Fibroblast of skin of abdomen (primary cell): ENCODE data around the gene LGALS7B.
"Not testable (repeated sequence)": the region's sequence is repeated elsewhere in the genome, so short reads cannot be mapped to it uniquely, and the experiment has no call there.

Source experiments
- DNase-seq: peaks from one replicate; pipeline ENCODE4 v3.0.0-alpha.2; 2013

Gene LGALS7B

DNA sequence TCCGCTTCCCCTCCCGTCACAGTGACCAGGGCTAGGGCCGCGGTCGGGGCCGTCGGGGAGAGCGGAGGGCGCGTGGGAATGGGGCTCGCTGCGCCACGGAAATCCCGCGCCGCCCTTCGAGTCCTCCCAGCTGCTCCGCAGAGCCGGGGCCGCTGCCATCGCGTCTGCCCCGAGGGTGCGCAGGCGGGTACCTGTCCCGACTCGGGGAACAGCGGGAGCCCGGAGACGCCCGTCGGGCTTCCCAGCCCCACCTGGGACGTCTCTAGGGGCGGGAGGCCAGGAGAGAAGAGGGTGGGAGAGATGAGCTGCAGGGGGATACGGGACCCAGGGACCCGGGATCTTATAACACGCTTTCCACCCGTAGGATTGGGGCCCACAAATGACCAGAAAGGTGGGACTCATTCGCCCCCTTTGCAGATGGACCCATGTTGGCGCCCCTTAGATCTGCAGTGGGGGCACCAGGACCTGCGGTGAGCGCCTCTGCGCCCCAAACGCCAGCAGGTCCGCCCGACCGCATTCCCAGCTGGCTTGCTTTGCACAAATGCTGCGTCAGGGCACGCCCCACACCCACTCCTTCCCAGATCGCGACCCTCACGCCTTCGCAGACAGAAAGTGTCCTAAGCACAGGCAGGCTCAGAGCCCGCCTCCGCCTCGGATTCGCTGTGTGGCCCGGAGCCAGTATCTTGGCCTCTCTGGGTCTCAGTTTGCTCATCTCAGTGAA lies 18.6 kb upstream of the LGALS7B start:
- DNase-seq: not testable (repeated sequence)

DNA sequence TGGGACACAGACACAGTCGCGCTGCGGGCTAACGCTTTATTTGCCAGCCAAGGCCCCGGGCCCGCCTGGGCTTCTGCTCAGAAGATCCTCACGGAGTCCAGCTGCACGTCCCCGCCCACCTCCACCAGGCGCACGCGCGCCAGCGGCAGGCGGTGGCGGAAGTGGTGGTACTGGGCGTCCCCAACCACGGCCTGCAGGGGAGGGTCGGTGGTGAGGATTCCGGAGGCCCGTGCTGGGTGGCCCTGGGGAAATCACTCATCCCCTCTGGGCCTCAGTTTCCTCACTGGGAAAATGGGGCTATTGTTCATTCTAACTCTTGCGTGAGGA lies 18.1 kb upstream of the LGALS7B start:
- DNase-seq: not testable (repeated sequence)

DNA sequence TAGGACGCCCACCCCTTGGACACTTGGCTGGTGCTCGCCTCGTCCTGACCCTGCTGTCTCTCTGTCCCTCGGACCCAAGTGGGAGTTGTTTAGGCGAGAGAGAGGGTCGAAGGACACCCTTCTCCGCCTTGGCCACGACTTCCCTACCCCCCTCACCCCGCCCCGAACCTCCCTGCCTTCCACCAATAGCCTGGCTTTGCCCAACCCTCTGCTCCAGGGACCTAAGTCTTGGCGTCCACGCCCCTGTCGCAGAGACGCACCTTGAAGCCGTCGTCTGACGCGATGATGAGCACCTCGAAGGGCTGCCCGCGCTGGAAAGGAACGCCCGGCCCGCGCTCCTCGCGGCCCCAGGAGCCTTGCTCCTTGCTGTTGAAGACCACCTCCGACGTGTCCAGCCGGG lies 17.4 kb upstream of the LGALS7B start:
- DNase-seq: not testable (repeated sequence)

DNA sequence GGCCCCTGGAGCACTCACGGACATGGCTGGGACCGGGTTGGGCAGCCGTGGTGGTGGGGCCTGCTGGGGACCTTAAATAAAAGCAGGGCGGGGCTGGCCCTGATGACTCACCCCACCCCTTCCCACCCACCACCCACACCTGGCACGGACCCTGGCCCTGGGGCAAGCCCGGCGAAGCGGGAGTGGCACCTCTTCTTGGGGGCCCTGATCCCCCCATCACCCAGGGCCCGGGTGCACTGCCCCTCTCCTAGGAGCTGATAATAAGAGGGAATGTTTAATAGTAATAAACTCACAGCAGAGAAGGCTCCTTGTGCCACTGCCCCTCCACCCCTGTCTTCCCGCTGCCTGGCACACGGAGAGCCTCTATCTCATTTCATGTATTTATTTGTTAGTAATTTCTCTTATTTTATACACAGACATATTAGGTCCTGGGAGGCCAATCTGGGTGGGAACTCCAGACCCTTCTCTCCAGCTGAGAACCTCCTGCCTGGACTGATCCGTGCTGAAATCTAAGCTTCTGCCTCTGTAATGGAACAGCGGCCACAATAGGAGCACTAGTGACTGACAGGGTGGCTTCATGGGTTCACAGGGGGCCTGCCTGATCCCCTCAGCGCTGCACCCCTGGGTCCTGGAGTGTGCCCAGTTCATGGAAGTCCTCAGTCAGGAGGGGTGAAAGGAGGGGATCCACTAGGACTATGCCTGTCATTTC lies 15.4 kb upstream of the LGALS7B start, which contains the start of gene LGALS7:
Gene LGALS7 (minus strand): TSS at position 49 of the 709 bp plus-strand sequence. CDS start 25 bp downstream, at position 24.
- no peak for DNase-seq

DNA sequence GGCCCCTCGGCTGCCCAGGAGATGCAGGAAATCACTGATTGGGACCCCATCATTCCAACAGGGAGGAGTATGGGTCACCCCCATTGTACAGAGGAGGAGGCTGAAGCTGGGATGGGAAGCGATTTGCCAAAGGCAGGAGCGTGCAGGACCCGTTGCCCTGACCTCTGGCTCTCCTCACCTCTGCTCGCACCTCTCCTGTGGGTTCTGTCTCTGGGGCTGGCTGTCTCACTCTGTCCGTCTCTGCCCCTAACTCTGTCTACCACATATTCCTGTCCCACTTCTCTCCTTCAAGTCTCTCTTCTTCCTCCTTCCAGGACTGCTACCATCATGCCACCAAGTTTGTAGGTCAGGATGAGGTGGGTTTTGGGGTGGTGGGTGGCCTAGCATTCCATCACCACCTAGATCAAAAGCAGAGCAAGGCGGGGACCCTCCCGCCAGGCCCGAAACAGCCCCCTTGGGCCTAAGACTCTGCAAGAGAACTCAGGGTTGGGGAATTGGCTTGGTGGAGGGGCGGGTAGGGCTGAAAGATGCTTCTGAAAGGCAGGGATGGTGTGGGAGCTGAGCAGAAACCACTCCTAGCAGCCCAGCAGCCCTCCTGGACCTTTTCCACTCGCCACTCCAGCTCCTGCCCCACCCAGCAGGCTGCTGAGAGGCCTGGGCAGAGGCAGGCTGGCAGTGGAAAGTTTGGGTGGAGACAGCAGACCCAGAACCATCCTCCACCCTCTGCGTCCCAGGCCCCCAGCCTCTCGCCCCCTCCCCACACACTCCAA lies 14.6 kb upstream of the LGALS7B start:
- no peak for DNase-seq

DNA sequence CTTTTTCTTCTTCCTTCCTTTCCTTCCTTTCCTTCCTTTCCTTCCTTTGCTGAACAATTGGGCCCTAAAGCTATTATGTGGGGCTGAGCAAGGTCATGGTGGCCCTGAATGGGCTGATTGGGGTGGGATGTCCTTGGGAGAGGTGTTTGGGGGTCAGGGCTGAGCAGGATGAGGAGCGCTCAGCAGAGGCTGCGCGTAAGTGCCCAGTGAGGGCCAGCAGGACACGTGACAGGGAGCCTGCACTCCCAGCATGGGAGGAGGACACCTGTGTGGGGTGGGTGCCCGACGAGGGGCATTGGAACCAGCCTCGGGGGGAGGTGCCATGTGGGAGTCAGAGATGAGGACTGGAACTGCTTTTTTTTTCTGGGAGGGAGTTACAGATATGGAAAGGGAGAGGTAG lies 10.3 kb upstream of the LGALS7B start:
- DNase-seq: no peak

DNA sequence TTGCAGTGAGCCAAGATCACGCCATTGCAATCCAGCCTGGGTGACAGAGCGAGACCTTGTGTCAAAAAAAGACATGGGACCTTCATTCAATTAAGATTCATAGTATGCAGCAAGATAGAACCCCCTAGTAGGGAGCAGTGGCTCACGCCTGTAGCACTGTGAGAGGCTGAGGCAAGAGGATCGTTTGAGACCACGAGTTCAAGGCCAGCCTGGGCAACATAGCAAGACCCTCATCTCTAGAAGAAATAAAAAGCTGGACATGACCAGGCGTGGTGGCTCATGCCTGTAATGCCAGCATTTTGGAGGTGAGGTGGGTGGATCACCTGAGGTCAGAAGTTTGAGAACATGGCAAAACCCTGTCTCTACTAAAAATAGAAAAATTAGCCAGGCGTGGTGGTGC lies 8.6 kb upstream of the LGALS7B start:
- DNase-seq: no peak

DNA sequence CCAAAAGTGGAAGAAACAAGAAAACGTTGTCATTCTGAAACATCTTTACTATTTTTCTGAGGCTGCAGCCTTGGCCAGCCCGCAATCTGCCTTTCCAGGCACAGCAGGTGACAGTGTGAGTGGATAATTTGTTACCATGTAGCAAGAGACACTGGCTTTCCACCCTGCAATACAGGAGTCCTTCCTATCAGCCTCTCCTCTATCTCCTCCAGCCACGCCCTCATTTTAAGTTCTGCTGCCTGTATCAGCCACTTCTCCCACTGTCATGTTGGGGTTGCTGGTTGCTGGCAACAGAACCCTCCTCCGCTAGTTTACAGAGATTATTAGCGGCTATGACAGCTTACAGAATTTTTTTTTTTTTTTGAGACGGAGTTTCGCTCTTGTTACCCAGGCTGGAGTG lies 7.9 kb upstream of the LGALS7B start:
- no peak for DNase-seq

DNA sequence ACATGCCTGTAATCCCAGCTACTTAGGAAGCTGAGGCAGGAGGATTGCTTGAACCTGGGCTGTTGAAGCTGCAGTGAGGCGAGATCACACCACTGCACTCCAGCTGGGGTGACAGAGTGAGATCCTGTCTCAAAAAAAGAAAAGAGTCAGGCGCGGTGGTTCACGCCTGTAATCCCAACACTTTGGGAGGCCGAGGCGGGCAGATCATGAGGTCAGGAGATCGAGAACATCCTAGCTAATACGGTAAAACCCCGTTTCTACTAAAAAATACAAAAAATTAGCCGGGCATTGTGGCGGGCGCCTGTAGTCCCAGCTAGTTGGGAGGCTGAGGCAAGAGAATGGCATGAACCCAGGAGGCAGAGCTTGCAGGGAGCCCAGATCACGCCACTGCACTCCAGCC lies 6.8 kb upstream of the LGALS7B start:
- DNase-seq: not testable (repeated sequence)

DNA sequence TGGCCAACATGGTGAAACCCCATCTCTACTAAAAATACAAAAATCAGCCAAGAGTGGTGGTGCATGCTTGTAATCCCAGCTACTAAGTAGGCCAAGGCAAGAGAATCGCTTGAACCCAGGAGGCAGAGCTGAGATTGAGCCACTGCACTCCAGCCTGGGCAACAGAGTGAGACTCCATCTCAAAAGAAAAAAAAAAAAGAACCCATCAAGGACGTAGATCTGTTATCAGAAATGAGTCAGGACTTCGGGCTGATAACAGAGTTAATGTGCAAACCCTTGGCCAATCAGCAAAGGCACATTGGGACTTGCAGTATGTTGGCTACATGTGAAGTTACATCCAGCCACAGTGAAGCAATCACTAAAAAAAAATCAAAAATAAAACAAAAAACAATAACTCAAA lies 4.8 kb upstream of the LGALS7B start:
- DNase-seq: no peak

DNA sequence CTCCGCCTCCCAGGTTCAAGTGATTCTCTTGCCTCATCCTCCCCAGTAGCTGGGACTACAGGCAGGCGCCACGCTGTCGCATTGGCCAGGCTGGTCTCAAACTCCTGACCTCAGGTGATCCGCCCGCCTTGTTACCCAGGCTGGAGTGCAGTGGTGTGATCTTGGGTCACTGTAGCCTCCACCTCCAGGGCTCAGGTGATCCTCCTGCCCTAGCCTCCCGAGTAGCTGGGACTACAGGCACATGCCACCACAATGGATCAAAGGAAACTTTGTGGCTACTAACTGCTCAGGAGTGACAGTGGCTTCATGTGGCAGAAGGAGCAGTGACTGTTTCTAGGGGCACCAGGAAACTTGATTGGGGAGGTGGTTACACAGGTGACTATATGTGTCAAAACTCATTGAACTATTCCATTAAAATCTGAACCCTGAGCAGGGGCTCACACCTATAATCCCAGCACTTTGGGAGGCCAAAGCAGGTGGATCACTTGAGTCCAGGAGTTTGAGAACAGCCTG lies 3.8 kb upstream of the LGALS7B start:
- DNase-seq: no peak

DNA sequence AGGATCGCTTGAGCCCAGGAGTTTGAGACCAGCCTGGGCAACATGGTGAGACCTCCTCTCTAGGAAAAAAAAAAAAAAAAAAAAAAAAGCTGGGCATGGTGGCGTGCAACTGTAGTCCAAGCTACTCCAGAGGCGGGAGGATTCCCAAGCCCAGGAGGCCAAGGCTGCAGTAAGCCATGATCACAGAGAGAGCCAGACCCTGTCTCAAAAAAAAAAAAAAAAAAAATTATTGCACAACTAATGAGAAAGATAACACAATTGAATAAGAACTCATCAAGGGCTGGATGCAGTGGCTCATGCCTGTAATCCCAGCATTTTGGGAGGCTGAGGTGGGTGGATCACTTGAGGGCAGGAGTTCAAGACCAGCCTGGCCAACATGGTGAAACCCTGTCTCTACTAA lies 2.9 kb upstream of the LGALS7B start:
- DNase-seq: not testable (repeated sequence)

DNA sequence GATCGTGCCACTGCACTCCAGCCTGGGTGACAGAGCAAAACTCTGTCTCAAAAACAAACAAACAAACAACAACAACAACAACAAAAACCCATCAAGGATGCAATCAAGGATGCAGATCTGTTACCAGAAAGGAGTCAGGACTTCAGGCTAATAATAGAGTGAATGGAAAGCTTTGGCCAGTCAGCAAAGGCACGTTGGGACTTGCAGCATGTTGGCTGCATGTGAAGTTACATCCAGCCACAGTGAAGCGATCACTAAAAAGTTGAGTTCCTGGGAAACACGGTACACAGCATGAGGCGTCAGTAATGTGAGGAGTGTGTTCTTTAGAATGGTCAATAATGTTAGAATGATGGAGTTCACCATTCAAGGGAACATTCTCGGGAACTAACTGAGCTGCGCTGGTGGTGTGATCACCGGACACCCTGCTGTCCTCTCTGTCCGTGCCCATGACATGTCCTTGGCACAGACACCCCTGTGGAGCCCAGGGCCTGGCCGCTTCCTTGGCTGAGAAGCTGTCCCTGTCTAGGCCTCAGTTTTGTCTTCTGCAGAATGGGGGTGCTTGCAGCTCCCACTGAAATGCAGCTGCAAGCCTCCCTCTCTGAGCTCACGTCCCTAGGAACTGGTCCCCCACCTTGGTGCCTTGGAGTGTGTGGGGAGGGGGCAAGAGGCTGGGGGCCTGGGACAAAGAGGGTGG lies 2.3 kb upstream of the LGALS7B start:
- DNase-seq: no peak

DNA sequence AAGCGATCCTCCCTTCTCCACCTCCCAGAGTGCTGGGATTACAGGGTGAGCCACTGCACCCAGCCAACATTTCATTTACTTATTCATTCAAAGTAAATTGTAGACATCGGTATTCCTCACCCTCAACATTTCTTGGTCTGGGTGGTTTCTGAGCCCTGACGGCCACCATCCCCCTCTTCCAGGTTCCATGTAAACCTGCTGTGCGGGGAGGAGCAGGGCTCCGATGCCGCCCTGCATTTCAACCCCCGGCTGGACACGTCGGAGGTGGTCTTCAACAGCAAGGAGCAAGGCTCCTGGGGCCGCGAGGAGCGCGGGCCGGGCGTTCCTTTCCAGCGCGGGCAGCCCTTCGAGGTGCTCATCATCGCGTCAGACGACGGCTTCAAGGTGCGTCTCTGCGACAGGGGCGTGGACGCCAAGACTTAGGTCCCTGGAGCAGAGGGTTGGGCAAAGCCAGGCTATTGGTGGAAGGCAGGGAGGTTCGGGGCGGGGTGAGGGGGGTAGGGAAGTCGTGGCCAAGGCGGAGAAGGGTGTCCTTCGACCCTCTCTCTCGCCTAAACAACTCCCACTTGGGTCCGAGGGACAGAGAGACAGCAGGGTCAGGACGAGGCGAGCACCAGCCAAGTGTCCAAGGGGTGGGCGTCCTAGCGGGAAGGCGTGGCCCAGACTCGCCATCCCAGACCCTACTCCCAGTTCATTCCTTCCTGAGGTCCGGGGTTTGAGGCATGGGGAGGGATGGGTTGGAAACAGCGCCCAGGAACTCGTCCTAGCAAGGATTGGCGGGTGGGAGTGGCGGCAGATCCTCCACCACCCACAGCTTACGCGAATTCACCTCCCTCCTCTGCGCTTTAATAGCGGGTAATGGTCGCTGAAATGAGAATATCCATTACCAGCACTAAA lies 1.8 kb downstream of the LGALS7B start:
- not testable (repeated sequence) for DNase-seq

DNA sequence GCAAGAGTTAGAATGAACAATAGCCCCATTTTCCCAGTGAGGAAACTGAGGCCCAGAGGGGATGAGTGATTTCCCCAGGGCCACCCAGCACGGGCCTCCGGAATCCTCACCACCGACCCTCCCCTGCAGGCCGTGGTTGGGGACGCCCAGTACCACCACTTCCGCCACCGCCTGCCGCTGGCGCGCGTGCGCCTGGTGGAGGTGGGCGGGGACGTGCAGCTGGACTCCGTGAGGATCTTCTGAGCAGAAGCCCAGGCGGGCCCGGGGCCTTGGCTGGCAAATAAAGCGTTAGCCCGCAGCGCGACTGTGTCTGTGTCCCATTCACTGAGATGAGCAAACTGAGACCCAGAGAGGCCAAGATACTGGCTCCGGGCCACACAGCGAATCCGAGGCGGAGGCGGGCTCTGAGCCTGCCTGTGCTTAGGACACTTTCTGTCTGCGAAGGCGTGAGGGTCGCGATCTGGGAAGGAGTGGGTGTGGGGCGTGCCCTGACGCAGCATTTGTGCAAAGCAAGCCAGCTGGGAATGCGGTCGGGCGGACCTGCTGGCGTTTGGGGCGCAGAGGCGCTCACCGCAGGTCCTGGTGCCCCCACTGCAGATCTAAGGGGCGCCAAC lies 2.6 kb downstream of the LGALS7B start:
- not testable (repeated sequence) for DNase-seq

DNA sequence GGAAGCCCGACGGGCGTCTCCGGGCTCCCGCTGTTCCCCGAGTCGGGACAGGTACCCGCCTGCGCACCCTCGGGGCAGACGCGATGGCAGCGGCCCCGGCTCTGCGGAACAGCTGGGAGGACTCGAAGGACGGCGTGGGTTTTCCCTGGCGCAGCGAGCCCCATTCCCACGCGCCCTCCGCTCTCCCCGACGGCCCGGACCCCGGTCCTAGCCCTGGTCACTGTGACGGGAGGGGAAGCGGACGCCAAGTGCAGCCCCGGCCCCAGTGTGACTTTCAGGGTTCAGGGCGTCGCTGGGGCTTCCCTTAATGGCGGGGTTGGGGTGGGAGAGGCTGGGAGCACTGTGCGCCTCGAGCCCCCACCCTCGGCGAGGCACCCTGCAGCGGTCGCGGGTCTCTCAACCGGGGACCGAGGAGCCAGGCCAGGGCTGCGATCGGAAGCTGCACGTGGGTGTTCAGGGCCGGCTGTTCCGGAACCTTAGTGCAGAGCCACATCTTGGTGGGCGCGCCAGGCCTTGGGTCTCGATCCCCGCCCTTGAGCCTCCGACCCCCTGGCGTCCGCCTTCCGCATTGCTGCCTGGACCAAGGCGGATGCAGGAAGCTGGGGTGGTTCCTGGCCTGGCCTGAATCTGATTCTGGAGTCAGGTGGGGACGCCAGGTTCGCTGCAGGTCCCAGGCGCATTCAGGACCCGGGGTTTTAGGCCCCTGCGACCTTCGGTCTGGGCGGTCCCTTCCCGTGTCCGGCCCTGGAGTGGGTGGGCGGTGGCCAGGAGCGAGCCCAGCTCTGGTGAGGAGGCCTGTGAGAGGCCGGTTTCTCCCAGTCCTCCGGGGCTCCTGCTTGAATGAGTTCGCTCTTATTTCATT lies 3.5 kb downstream of the LGALS7B start:
- peak; percentile 8 for DNase-seq

DNA sequence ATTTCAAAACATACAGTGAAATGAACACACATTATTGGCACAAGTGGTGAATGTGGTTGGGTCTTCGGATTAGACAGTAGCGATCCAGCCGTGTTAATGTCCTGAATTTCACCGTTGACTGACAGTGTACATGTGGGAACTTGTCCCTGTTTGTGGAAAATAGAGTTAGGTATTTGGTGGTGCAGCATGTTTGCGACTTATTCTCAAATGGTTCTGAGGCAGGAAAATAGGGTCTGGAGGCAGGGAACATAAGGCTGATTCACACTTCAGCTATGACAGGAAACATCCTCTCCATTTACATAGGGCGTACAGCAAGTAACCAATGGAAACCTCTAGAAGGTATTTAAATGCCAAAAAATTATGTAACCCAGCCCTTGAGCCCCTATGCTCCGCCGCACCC lies 4.2 kb downstream of the LGALS7B start:
- DNase-seq: peak; percentile 50

DNA sequence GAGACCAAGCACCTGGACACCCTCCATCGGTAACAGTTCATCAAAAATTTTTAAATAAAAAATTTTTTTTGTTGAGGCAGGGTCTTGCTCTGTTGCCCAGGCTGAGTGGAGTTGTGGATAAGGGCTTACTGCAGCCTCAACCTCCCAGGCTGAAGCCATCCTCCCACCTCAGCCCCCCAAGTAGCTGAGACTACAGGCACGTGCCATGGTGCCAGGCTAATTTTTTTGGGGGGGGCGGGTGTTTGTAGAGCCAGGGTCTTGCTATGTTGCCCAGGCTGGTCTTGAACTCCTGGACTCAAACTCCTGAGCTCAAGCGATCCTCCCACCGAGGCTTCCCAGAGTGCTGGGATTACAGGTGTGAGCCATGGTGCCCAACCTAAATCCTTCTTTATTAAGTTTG lies 4.7 kb downstream of the LGALS7B start:
- no peak for DNase-seq

DNA sequence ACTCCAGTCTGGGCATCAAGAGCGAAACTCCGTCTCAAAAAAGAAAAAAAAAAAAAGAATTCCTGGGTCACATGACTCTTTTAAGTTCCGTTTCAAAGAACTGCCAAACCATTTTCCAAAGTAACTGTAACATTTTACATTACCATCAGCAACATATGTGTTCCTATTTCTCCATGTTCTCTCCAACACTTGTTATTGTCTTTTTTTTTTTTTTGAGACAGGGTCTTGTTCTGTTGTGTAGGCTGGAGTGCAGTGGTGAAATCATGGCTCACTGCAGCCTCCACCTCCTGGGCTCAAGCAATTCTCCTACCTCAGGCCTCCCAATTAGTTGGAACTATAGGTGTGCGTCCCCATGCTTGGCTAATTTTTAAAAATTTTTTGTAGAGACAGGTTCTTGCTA lies 6.5 kb downstream of the LGALS7B start:
- no peak for DNase-seq

DNA sequence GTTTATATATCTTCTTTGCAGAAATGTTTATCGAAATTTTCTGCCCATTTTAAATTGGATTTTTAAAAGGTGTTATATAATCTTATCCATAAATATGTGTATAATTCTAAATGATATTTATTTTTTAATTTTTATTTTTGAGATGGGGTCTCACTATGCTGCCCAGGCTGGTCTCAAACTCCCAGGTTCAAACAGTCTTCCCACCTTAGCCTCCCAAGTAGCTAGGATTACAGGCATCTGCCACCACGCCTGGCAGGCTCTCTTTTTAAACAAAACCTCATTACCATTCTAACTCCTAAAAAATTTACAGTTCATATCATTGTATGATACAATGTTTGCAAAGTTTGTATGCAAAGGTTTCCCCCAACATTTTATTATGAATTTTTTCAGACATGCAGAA lies 7.2 kb downstream of the LGALS7B start:
- DNase-seq: no peak
